Activated CD8-positive, alpha-beta memory T cell treated with anti-CD3 and anti-CD28 coated beads, Interleukin-2, amount 50 U/mL, for 4 hours (primary cell): ENCODE data around the gene NSUN2.

Experiments
- DNase-seq: peaks from one replicate; pipeline ENCODE4 v3.0.0-alpha.2; 2020

NSUN2 gene

DNA sequence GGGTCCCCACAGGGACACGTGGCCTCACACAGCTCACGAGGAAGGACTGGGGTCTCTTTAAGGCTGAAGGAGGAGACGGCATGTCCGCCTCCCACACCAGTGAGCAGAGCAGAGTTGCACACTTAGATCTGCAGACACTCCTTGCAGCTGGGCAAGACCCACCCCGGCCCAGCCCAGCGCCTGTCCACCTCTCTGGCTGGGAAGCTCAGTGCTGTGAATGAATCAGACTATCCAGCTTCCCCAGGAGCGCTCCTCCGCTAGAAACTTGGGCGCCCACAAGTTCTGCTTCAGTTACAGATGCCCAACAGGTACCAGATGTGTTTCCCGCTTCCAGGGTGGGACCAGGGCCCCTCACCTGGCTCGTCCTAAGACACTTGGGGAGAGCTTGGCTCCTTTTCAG is 78.9 kb downstream of the NSUN2 start:
- no peak for DNase-seq

DNA sequence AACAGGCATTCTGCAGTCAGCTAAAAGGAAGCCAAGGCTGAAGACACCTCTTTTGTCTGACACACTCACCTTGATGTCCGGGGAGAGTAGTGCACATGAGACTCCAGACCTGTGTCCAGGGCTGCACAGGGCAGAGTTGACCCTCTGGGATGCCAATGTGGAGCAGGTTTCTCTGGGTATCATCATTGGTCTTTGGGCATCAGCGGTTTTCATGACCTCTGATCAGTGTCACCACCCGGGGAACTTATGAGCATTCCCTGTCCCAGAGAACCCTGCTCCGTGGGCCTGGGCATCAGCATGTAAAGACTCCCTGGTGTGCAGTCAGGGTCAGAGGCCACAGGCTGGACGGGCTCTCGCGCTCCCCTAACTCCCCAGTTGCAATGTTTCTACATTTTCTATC is 80.2 kb downstream of the NSUN2 start:
- no peak for DNase-seq

DNA sequence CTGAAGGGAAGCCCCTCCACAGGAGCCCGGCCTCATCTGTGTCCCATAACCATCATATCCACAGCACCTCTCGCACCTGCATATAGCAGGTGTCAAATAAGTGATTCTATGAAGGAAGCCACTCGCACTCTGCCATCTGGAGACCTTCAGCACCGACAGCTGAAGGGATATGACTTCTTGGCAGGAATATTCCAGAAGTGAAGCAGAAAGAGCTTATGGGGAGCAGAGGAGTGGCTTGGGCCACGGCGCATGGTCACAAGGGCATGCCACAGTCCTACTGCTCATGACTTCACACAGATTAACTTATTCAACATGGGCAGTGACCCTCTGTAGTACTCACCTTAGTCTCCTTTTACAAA is 80.9 kb downstream of the NSUN2 start:
- DNase-seq = no peak

DNA sequence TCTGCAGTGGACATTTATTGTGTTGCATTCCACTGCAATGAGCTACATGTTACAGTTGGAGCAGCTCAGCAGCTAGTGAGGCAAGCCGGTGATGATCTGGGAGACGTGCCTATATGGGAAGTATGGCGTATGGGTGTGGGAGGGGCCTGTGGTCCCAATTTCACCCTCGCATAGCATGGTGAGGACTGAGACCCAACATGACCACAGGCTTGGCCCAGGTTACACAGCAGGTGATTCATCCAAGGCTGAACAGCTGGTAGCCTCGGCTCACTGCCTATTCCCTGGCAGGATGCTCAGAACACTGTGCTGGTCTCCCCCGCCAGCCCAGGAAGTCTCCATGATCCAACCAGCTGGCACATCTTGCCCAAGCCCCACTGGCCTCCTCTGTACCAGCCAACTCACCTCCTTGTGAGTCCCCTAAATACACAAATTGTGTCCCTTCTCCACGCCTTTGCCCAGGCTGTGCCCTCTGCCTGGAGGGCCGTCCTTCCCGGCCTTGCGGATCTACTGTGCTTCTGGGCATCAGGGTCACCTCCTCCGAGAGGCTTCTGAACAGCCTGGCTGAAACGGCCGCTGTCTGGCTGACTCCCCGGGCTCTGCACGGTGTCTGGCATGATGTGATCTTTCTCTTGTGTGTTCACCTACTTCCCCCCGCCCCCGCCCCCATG is 81.4 kb downstream of the NSUN2 start:
- DNase-seq = no peak

DNA sequence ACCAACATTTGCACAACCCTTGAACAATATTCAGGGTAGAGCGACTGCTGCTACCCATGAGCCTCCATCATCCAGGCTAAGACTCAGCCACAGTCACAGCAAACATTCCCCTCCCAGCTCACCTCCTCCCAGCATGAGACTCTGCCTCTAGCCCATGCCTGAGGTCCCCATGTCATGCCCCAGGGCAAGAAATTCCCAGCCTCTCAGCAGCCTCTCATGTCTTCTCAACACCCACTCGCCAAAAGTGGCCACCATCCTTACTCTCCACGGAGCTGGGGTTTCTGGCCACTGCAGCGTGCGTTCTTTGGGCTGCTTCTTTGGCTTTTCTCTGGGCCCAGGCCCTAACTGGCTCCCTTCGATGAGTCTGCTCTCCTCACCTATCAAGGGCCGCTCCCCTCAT is 82.2 kb downstream of the NSUN2 start:
- no peak for DNase-seq
